ENCODE results near the gene ADRM1.

The ADRM1 gene

GRCh38 chr20:62281161-62281933 lies 21.4 kb upstream of the ADRM1 start:
- DNase-seq = no peak

GRCh38 chr20:62282103-62282502 lies 20.7 kb upstream of the ADRM1 start:
- DNase-seq = no peak

GRCh38 chr20:62282877-62283503 lies 19.8 kb upstream of the ADRM1 start:
- DNase-seq = no peak

- no peak for DNase-seq
These were observed 18.3 kb upstream of the ADRM1 start for GRCh38 chr20:62284448-62284847.

GRCh38 chr20:62285151-62285550 lies 17.6 kb upstream of the ADRM1 start:
- DNase-seq = no peak

- DNase-seq = no peak
These were observed 17.1 kb upstream of the ADRM1 start for GRCh38 chr20:62285722-62286121.

- no peak for DNase-seq
These were observed 16.2 kb upstream of the ADRM1 start for GRCh38 chr20:62286493-62287064.

- DNase-seq = no peak
These were observed 15.7 kb upstream of the ADRM1 start for GRCh38 chr20:62287129-62287528.

GRCh38 chr20:62287759-62288534 lies 14.8 kb upstream of the ADRM1 start:
- DNase-seq = no peak

- DNase-seq = no peak
These were observed 14.2 kb upstream of the ADRM1 start for GRCh38 chr20:62288535-62289105.

GRCh38 chr20:62289131-62289530 lies 13.7 kb upstream of the ADRM1 start:
- DNase-seq = no peak

GRCh38 chr20:62289898-62290297 lies 12.9 kb upstream of the ADRM1 start:
- no peak for DNase-seq

GRCh38 chr20:62291251-62292066 lies 11.3 kb upstream of the ADRM1 start:
- no peak for DNase-seq

GRCh38 chr20:62292108-62292507 lies 10.7 kb upstream of the ADRM1 start:
- no peak for DNase-seq

- no peak for DNase-seq
These were observed 9.5 kb upstream of the ADRM1 start for GRCh38 chr20:62293111-62293784.

GRCh38 chr20:62293946-62294345 lies 8.9 kb upstream of the ADRM1 start:
- no peak for DNase-seq

- DNase-seq = no peak
These were observed 8.3 kb upstream of the ADRM1 start for GRCh38 chr20:62294516-62294915.

GRCh38 chr20:62296724-62297448 lies 5.9 kb upstream of the ADRM1 start:
- DNase-seq = no peak

GRCh38 chr20:62297449-62298227 lies 5.2 kb upstream of the ADRM1 start:
- DNase-seq = no peak

Data from hematopoietic multipotent progenitor cell treated with erythropoietin and hydrocortisone succinate and interleukin-3 and kit ligand, for 8 days (in vitro differentiated cells).